WTC11 (cell line): ENCODE data around the gene PA2G4. TPM values are rescaled to one million over a fixed set of nuclear protein-coding genes. Genes with fewer than 3 reads are reported as not detected.

ENCODE experiments used
- AR ChIP-seq: fragments of 250-450 bp; sonication (Bioruptor Pico); IDR thresholded peaks from 2 replicates; pipeline ENCODE4 v1.9.0; 2021; ENCODE audit warnings: mild to moderate bottlenecking
- CREM ChIP-seq: sonication (generic); formaldehyde crosslinking; IDR thresholded peaks from 2 replicates; pipeline ENCODE4 v1.8.1; 2022; ENCODE audit warnings: mild to moderate bottlenecking, missing genetic modification reagents, moderate library complexity
- E2F5 ChIP-seq: sonication (generic); formaldehyde crosslinking; IDR thresholded peaks from 2 replicates; pipeline ENCODE4 v1.8.1; 2022; ENCODE audit warnings: mild to moderate bottlenecking, moderate library complexity, missing genetic modification reagents
- ELF4 ChIP-seq: sonication (generic); formaldehyde crosslinking; IDR thresholded peaks from 2 replicates; pipeline ENCODE4 v1.8.1; 2022; ENCODE audit warnings: low read depth, mild to moderate bottlenecking, moderate library complexity, missing genetic modification reagents
- EMX1 ChIP-seq: fragments of 250-450 bp; sonication (Bioruptor Pico); IDR thresholded peaks from 2 replicates; pipeline ENCODE4 v1.8.0; 2021; ENCODE audit warnings: mild to moderate bottlenecking
- ETV6 ChIP-seq: sonication (generic); formaldehyde crosslinking; IDR thresholded peaks from 2 replicates; pipeline ENCODE4 v1.8.1; 2022; ENCODE audit warnings: mild to moderate bottlenecking, missing genetic modification reagents
- FOXK1 ChIP-seq: sonication (generic); formaldehyde crosslinking; IDR thresholded peaks from 2 replicates; pipeline ENCODE4 v1.8.0; 2022; ENCODE audit warnings: mild to moderate bottlenecking, moderate library complexity, missing genetic modification reagents
- FOXP1 ChIP-seq: sonication (generic); formaldehyde crosslinking; IDR thresholded peaks from 2 replicates; pipeline ENCODE4 v1.8.0; 2022; ENCODE audit warnings: missing genetic modification reagents, mild to moderate bottlenecking, moderate library complexity, borderline replicate concordance
- GABPB1 ChIP-seq: sonication (generic); formaldehyde crosslinking; IDR thresholded peaks from 2 replicates; pipeline ENCODE4 v1.8.1; 2023; ENCODE audit warnings: mild to moderate bottlenecking, missing genetic modification reagents
- HMGA2 ChIP-seq: fragments of 250-450 bp; sonication (Bioruptor Pico); IDR thresholded peaks from 2 replicates; pipeline ENCODE4 v1.4.0; 2021; ENCODE audit warnings: mild to moderate bottlenecking, moderate library complexity
- IRF1 ChIP-seq: sonication (generic); formaldehyde crosslinking; IDR thresholded peaks from 2 replicates; pipeline ENCODE4 v1.8.0; 2023; ENCODE audit warnings: missing genetic modification reagents
- NFE2L1 ChIP-seq: sonication (generic); formaldehyde crosslinking; IDR thresholded peaks from 2 replicates; pipeline ENCODE4 v1.8.1; 2023; ENCODE audit warnings: missing genetic modification reagents
- NFYB ChIP-seq: sonication (generic); formaldehyde crosslinking; conservative IDR thresholded peaks from 2 replicates; pipeline ENCODE4 v1.8.0; 2022; ENCODE audit warnings: low read depth, missing genetic modification reagents
- NR2C2 ChIP-seq: sonication (generic); formaldehyde crosslinking; IDR thresholded peaks from 2 replicates; pipeline ENCODE4 v1.8.0; 2022; ENCODE audit warnings: mild to moderate bottlenecking, missing genetic modification reagents
- OVOL2 ChIP-seq: fragments of 250-450 bp; sonication (Bioruptor Pico); IDR thresholded peaks from 2 replicates; pipeline ENCODE4 v1.9.0; 2021; ENCODE audit warnings: mild to moderate bottlenecking, borderline replicate concordance
- PRRX2 ChIP-seq: fragments of 250-450 bp; sonication (Bioruptor Pico); IDR thresholded peaks from 2 replicates; pipeline ENCODE4 v1.8.0; 2021; ENCODE audit warnings: mild to moderate bottlenecking
- RELA ChIP-seq: sonication (generic); formaldehyde crosslinking; IDR thresholded peaks from 2 replicates; pipeline ENCODE4 v1.8.1; 2022; ENCODE audit warnings: missing genetic modification reagents, mild to moderate bottlenecking, borderline replicate concordance
- RORB ChIP-seq: fragments of 250-450 bp; sonication (Bioruptor Pico); IDR thresholded peaks from 2 replicates; pipeline ENCODE4 v1.9.0; 2021; ENCODE audit warnings: mild to moderate bottlenecking
- SP1 ChIP-seq: sonication (generic); formaldehyde crosslinking; conservative IDR thresholded peaks from 2 replicates; pipeline ENCODE4 v1.8.1; 2022; ENCODE audit warnings: missing genetic modification reagents
- TEAD4 ChIP-seq: sonication (generic); formaldehyde crosslinking; IDR thresholded peaks from 2 replicates; pipeline ENCODE4 v1.8.0; 2022; ENCODE audit warnings: mild to moderate bottlenecking, missing genetic modification reagents
- USF1 ChIP-seq: sonication (generic); formaldehyde crosslinking; IDR thresholded peaks from 2 replicates; pipeline ENCODE4 v1.8.0; 2022; ENCODE audit warnings: mild to moderate bottlenecking, missing genetic modification reagents
- ZBTB21 ChIP-seq: sonication (generic); formaldehyde crosslinking; IDR thresholded peaks from 2 replicates; pipeline ENCODE4 v1.8.1; 2023; ENCODE audit warnings: mild to moderate bottlenecking, missing genetic modification reagents, borderline replicate concordance
- ZBTB43 ChIP-seq: sonication (generic); formaldehyde crosslinking; IDR thresholded peaks from 2 replicates; pipeline ENCODE4 v1.8.1; 2023; ENCODE audit warnings: mild to moderate bottlenecking, missing genetic modification reagents
- ZNF138 ChIP-seq: sonication (generic); formaldehyde crosslinking; conservative IDR thresholded peaks from 2 replicates; pipeline ENCODE4 v1.8.1; 2022; ENCODE audit warnings: mild to moderate bottlenecking, moderate library complexity, missing genetic modification reagents
- ZNF425 ChIP-seq: fragments of 250-450 bp; sonication (Bioruptor Pico); conservative IDR thresholded peaks from 2 replicates; pipeline ENCODE4 v1.9.0; 2021; ENCODE audit warnings: mild to moderate bottlenecking
- ZNF512 ChIP-seq: sonication (generic); formaldehyde crosslinking; IDR thresholded peaks from 2 replicates; pipeline ENCODE4 v1.8.1; 2022; ENCODE audit warnings: missing genetic modification reagents, borderline replicate concordance
- ZNF671 ChIP-seq: fragments of 250-450 bp; sonication (Bioruptor Pico); IDR thresholded peaks from 2 replicates; pipeline ENCODE4 v1.8.0; 2021; ENCODE audit warnings: mild to moderate bottlenecking
- ZSCAN18 ChIP-seq: fragments of 250-450 bp; sonication (Bioruptor Pico); IDR thresholded peaks from 2 replicates; pipeline ENCODE4 v2.1.2; 2022; ENCODE audit warnings: mild to moderate bottlenecking, moderate library complexity
- total RNA-seq: library from RNA; stranded (reverse); gene quantifications from 3 replicates; pipeline ENCODE4 v1.2.3, GENCODE V29; 2021

PA2G4 gene
- total RNA-seq, 1 experiment from 2014 or later = 249 TPM

- TF ChIP-seq AR = peak; percentile 92
- TF ChIP-seq ZNF138 = no peak
- peak; percentile 54; the same call in 1 of the 2 replicates for TF ChIP-seq SP1 (CRISPR knock-in tag)
- TF ChIP-seq ETV6 = no peak; the same call in 1 of the 2 replicates
- no peak for TF ChIP-seq NR2C2 (CRISPR knock-in tag)
- TF ChIP-seq USF1 (CRISPR knock-in tag) = no peak; the same call in 1 of the 2 replicates
- TF ChIP-seq FOXP1 (CRISPR knock-in tag) = peak; percentile 77
- TF ChIP-seq ZNF671 = peak; percentile 90
- TF ChIP-seq EMX1 = peak; percentile 94
- peak; percentile 30; the same call in 1 of the 2 replicates for TF ChIP-seq GABPB1 (CRISPR knock-in tag)
- TF ChIP-seq IRF1 (CRISPR knock-in tag) = peak; percentile 38; the same call in 1 of the 2 replicates
- peak; percentile 53 for TF ChIP-seq NFYB (CRISPR knock-in tag)
- TF ChIP-seq RORB (CRISPR knock-in tag) = no peak; the same call in 1 of the 2 replicates
- no peak for TF ChIP-seq TEAD4 (CRISPR knock-in tag)
- TF ChIP-seq PRRX2 = peak; percentile 94
- TF ChIP-seq ZNF425 (CRISPR knock-in tag) = peak; percentile 87; the same call in 1 of the 2 replicates
- TF ChIP-seq ZSCAN18 (CRISPR knock-in tag) = no peak
- TF ChIP-seq HMGA2 (CRISPR knock-in tag) = peak; percentile 45
- TF ChIP-seq RELA (CRISPR knock-in tag) = no peak
- peak; percentile 44; the same call in 1 of the 2 replicates for TF ChIP-seq CREM (CRISPR knock-in tag)
- peak; percentile 38; the same call in 1 of the 2 replicates for TF ChIP-seq ZBTB43 (CRISPR knock-in tag)
- peak; percentile 76; the same call in 1 of the 2 replicates for TF ChIP-seq ZBTB21 (CRISPR knock-in tag)
- TF ChIP-seq E2F5 (CRISPR knock-in tag) = no peak
- TF ChIP-seq ELF4 (CRISPR knock-in tag) = no peak
- TF ChIP-seq FOXK1 (CRISPR knock-in tag) = no peak
- peak; percentile 17; the same call in 1 of the 2 replicates for TF ChIP-seq OVOL2 (CRISPR knock-in tag)
- peak; percentile 89 for TF ChIP-seq NFE2L1 (CRISPR knock-in tag)
- no peak for TF ChIP-seq ZNF512 (CRISPR knock-in tag)
These were observed 53.9 kb downstream of the PA2G4 start, which contains the start of gene MYL6 (continued) for GRCh38 chr12:56158029-56158925.
